HCT116 (cell line): ENCODE data around the gene SCARF1.

Source experiments
- CEBPB ChIP-seq: IDR thresholded peaks from 2 replicates; pipeline ENCODE4 v1.6.1; 2012; ENCODE audit warnings: low read depth
- CTCF ChIP-seq, 3 experiments: fragments of 200-600 bp in 1 of 3; sonication (generic) in 1 of 3; IDR thresholded peaks in 2 of 3; conservative IDR thresholded peaks in 1 of 3; 2 replicates each; pipeline ENCODE4 v1.5.1; 2012 to 2017; ENCODE audit warnings: low read depth in 2 of 3, low read length in 2 of 3, antibody characterized with exemption in 1 of 3, borderline replicate concordance in 1 of 3, control low read depth in 1 of 3, mild to moderate bottlenecking in 1 of 3, mixed read lengths in 1 of 3, mixed run types in 1 of 3, moderate library complexity in 1 of 3; ENCODE audit not compliant: insufficient read depth in 1 of 3
- EGR1 ChIP-seq: IDR thresholded peaks from 2 replicates; pipeline ENCODE4 v1.6.1; 2012; ENCODE audit warnings: low read depth
- EZH2 ChIP-seq: fragments of 200-600 bp; sonication (generic); IDR thresholded peaks from 2 replicates; pipeline ENCODE4 v1.6.1; 2017; ENCODE audit warnings: antibody characterized with exemption, mixed run types
- FOSL1 ChIP-seq: IDR thresholded peaks from 2 replicates; pipeline ENCODE4 v1.6.1; 2012; ENCODE audit warnings: low read depth
- JUND ChIP-seq: IDR thresholded peaks from 2 replicates; pipeline ENCODE4 v1.6.1; 2012
- POLR2A ChIP-seq: IDR thresholded peaks from 2 replicates; pipeline ENCODE4 v1.7.0; 2011; ENCODE audit warnings: borderline replicate concordance; ENCODE audit not compliant: insufficient read depth, insufficient read length; ENCODE audit errors: extremely low read depth

GRCh38 chr17:1625581-1625980 lies 20.0 kb downstream of the SCARF1 start:
- no peak for TF ChIP-seq CEBPB
- TF ChIP-seq JUND, result no peak
- TF ChIP-seq POLR2A, result no peak
- TF ChIP-seq CTCF (IDR thresholded peaks at IDR 0.05 in 2 of 3, conservative IDR thresholded peaks at IDR 0.05 in 1 of 3; ENCODE audit: borderline replicate concordance in 1 of 3, insufficient read depth in 1 of 3, low read depth in 2 of 3, low read length in 2 of 3), result no peak
- no peak for TF ChIP-seq FOSL1
- TF ChIP-seq EZH2, result no peak
- no peak for TF ChIP-seq EGR1
